ENCODE measurements around the gene DMPK. TPM values are rescaled to one million over a fixed set of nuclear protein-coding genes. Genes with fewer than 3 reads are reported as not detected.
A peak's percentile ranks its signal among the peaks of the same experiment; 100 is the strongest.

Gene DMPK
- total RNA-seq, result 23.4 and 40.2 TPM in 2 replicates

GRCh38 chr19:45782162-45782691, at the start of gene DMPK:
Gene DMPK (minus strand): TSS chr19:45782490. CDS start chr19:45782352, 138 bp downstream.
- DNase-seq (ENCODE audit: extremely low read depth, low read depth, low spot score), result no peak

DNA sequence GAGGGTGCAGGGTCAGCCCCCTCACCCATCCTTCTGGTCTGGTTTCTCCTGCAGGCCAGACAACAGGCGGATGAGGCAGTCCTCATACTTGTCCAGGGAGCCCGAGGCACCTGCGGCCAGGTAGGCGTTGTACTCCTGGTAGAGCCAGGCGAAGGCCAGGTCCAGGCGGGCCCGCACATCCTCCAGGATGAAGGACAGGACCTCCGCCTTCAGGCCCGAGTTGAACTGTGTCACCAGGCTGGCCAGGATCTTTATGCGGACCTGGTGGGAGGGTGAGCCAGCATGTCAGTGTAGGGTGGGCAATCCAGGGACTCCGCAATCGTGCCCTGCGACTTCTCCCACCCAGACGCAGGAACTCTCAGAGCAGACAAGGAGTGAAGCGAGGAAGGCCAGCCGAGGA, 46.7 kb upstream of the DMPK start:
- DNase-seq (ENCODE audit: extremely low read depth, low read depth, low spot score), result no peak

GRCh38 chr19:45828523-45828922, 46.2 kb upstream of the DMPK start:
- DNase-seq (ENCODE audit: extremely low read depth, low read depth, low spot score), result no peak

DNA sequence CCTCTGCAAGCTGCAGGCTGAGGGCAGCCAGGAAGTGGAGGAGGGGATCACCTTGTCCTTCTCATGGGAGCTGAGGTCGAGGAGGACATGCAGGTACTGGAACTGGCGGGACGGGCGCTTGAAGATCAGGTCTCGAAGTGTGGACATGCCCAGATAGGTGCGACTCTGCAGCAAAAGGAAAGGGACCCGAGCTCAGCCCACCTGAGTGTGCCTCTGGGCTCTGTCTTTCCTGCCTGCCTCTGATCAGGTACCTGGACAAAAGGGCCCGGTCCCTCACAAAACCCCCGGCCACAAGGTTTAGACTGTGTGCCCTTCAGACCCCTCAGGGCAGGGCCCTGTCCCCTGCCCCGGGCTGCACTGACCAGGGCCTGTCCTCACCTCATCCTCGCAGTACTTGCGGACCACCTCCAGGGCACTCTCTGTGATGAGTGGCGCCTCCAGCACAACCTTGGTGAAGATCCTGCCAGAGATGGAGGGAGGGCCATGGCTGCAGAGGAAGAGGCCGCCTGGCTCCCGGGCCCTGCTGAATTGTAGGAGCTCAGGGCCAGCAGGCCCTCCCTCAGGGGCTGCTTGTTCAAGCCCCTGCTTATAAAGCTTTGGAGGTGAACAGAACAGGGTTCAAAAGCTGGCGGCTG, 45.3 kb upstream of the DMPK start:
- DNase-seq (ENCODE audit: extremely low read depth, low read depth, low spot score), result no peak

GRCh38 chr19:45826934-45827333, 44.6 kb upstream of the DMPK start:
- DNase-seq (ENCODE audit: extremely low read depth, low read depth, low spot score), result no peak

- DNase-seq (ENCODE audit: extremely low read depth, low read depth, low spot score), result no peak
These were observed 43.9 kb upstream of the DMPK start for GRCh38 chr19:45825917-45826893.

DNA sequence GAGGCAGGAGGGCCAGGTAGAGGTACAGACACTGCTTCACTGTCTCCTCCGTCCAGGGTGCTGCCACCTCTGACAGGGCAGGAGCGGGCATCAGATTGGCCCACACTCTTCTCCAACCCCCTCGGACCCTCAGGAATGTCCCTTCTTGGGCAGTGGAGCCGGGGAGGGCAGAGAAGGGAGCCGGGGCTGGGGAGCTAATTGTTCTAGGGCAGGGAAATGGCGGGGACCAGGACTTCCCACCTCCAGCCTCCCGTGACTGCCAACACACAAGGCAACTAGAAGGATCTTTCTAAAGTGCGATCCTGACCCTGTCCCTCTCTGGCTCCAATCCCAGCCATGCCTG, 42.9 kb upstream of the DMPK start:
- DNase-seq (ENCODE audit: extremely low read depth, low read depth, low spot score), result no peak

DNA sequence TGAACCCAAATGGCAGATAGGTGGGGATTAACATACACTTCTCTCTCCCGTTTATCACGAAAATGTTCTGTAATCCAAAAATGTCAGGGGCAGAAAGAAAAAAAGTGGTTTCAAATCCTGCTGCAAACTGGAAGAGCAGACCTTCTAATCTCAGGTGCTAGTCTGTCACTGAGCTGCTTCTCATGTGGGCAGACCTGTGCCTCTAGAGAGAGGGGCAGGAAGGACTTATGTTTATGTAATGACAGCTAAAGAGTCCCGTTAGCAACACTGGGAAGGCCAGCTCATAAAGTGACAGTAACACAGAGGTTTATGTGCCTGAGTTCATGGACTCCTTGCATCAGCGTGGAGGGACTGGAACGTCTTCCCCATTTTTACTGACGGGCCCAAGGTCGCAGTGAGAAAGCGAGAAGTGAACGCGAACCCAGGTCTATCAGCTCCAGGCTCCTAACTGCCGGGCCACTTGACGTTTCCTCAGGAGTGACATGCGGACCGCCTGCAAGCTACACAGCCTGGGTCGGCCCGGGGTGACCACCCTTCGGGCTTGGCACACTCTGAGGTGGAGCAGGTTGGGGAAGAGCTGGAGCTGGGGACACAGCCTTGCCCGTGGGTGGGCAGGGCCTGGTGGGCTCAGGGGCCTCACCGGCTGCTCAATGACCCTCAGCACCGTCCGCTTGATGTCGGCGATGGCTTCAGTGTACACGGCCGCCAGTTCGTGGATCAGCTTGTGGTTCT, 42.4 kb upstream of the DMPK start:
- no peak for DNase-seq (ENCODE audit: extremely low read depth, low read depth, low spot score)

DNA sequence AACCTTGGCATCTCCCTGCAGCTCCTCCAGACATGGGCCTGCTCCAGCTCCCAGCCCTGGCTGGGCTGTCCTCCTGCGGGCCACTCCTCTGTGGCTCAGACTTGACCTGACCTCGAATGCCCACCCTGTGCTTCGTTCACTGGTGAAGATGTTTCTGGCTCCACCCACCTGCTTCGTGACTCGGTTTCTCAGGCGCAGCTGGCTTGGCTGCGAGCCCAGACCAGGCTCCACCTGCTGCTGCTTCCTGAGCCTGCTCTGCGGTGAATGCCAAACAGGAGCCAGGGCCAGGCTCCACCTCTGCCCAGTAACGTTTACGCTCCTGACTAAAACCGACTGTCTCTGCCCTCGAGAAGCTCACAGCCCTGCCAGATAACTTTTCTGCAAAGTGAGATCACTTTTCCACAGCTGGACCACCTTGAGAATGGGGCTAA, 41.8 kb upstream of the DMPK start:
- no peak for DNase-seq (ENCODE audit: extremely low read depth, low read depth, low spot score)

DNA sequence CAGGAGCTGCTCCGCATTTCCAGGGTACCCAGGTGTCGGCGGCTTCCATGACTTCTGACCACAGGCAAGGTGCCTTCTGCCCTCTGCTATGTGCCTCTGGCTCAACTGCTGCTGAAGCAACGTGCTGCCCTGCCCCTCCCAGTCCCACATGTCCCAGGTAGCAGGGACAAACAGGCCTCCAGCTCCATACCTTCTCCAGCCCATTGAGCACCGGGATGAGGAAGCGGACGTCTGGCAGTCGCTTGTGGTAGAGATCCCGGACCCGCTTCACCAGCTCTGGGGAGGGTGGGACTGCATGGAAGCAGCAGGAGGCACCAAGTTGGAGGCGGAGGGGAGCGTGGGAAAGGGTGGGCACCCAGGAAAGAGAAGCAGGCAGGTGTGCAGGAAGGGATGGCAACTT, 40.9 kb upstream of the DMPK start:
- DNase-seq (ENCODE audit: extremely low read depth, low read depth, low spot score), result no peak

GRCh38 chr19:45822716-45823115, 40.4 kb upstream of the DMPK start:
- no peak for DNase-seq (ENCODE audit: extremely low read depth, low read depth, low spot score)

DNA sequence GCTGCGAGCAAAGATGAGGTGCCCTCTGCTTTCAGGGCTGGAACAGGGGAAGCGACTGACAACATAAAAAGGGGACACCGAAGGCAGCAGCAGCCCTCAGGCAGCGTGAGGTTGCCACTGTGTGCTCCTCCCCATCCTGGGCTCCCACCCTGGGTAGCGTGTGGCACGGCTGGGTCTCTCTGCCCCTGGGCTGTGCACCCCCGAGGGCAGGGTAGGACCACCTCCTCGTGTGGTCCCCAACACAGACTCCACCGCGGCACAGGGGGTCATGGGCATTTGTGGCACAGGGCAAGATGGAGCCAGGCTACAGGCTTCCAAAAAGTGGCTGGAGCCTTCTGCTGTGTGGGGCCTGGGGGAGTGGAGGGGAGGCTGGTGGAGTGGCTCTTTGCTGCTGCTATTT, 39.3 kb upstream of the DMPK start:
- no peak for DNase-seq (ENCODE audit: extremely low read depth, low read depth, low spot score)

DNA sequence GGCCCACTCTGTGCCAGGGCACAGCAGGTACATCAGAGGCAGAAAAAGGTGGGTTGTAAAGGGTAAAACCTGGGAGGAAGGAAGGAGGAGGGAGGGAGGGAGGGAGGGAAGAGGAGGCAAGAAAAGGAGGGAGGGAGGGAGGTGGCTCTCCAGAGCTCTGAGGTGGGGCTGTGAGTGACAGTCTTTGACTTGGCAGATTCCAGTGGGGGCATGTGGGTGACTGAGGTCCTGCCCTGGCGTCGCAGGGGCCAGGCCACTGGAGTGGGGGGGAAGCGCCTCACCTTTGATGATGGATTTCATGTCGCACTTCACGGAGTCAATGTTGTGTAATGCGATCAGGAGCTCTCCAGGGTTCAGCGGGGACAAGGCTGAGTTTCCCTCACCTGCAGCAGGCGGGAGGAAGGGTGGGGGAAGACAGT, 38.8 kb upstream of the DMPK start:
- DNase-seq (ENCODE audit: extremely low read depth, low read depth, low spot score), result no peak

- no peak for DNase-seq (ENCODE audit: extremely low read depth, low read depth, low spot score)
These were observed 38.3 kb upstream of the DMPK start for GRCh38 chr19:45820413-45821102.

- no peak for DNase-seq (ENCODE audit: extremely low read depth, low read depth, low spot score)
These were observed 37.5 kb upstream of the DMPK start for GRCh38 chr19:45819769-45820168.

GRCh38 chr19:45817725-45818301, 35.5 kb upstream of the DMPK start:
- no peak for DNase-seq (ENCODE audit: extremely low read depth, low read depth, low spot score)

DNA sequence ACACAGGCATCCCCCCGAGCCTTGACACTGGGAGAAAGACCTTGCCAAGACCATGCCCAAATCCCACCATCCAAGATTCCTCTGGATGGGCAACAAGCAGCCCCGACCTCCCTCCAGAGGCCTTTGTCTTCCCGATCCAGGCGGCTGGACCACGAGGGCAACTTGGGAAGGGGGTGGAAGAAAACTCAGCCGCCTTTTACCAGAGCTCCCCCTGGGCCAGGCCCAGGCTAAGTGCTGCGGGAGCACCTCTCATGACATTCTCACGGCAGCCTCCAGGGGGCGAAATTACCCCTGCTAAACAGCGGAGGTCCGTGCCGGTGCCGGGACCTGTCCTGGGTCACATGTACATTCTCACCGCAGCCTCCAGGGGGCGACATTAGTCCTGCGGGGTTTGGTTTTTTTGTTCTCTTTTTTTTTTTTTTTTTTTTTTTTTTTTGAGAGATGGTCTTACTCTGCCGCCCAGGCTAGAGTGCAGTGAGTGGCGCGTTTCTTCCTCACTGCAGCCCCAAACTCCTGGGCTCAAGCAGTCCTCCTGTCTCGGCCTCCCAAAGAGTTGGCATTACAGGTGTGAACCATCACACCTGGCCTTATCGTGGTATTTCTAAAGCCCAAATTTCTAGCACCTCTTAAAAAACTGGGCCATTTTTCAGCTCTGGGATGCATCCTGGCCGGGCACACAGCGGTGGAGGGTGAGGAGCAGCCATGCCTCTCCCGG, 34.9 kb upstream of the DMPK start:
- DNase-seq (ENCODE audit: extremely low read depth, low read depth, low spot score), result peak; percentile 73

DNA sequence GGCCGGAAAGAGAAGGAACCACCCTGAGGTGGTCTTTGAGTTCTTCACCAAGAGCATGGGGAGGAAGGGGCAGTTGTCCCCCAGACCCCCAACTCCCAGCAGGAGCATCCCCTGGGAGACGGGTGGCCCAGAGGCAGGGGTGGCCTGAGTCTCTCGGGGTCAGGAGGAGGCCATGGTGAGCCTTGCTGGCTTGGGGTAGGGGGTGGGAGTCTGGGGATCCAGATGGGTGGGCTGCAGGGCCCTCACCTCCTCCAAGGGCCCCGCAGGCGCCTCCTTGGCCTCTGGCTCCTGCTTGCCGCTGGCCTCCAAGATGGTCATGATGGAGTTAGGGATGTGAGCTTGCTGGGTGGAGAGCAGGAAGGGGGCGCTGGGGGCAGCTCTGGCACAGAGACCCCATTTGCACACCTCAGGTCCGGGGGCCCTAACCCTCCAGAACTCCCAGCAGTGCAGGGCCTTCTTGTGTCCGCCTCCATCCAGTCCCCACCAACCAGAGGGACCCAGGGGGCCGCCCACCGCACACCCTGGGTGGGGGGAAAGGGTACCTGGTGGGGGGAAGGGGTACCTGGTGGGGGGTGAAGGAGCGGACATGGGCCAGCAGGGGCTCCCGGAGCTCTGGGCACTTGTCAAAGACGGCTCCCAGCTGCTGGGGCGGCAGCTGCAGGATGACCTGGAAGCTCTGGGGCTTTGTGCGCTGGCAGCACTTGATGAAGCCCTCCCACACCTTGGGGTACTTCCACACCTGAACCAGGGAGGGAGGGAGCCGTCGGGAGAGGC, 34.1 kb upstream of the DMPK start:
- DNase-seq (ENCODE audit: extremely low read depth, low read depth, low spot score), result no peak
